Astrocyte (in vitro differentiated cells and primary cell): ENCODE data around the gene SLC35G4. TPM values are rescaled to one million over a fixed set of nuclear protein-coding genes. Genes with fewer than 3 reads are reported as not detected.

Experiments used
- DNase-seq: peaks from one replicate; pipeline ENCODE4 v3.0.0-alpha.2; 2010; ENCODE audit warnings: low read depth
- FAIRE-seq: peaks from 2 replicates; lab custom pipeline; 2011; peaks lifted over from hg19 to GRCh38; lab: Jason Lieb, UNC
- H2AFZ ChIP-seq: 2 replicates; pipeline ENCODE4 v1.6.0; 2012; ENCODE audit warnings: low read depth, low read length, inconsistent platforms
- H3K27ac ChIP-seq: 2 replicates; pipeline ENCODE4 v1.5.1; 2011; ENCODE audit warnings: low read depth, low read length, inconsistent platforms
- H3K27me3 ChIP-seq: 2 replicates; pipeline ENCODE4 v1.6.0; 2011; ENCODE audit warnings: low read length, inconsistent platforms; ENCODE audit not compliant: insufficient read depth
- H3K36me3 ChIP-seq: 2 replicates; pipeline ENCODE4 v1.5.1; 2011; ENCODE audit warnings: low read length, inconsistent platforms; ENCODE audit not compliant: insufficient read depth
- H3K4me1 ChIP-seq: 2 replicates; pipeline ENCODE4 v1.5.1; 2011; ENCODE audit warnings: low read length, inconsistent platforms; ENCODE audit not compliant: insufficient read depth
- H3K4me2 ChIP-seq: 2 replicates; pipeline ENCODE4 v1.6.0; 2012; ENCODE audit warnings: low read length, inconsistent platforms
- H3K4me3 ChIP-seq: 2 replicates; pipeline ENCODE4 v1.5.1; 2011; ENCODE audit warnings: low read depth, mild to moderate bottlenecking, low read length, inconsistent platforms; ENCODE audit not compliant: insufficient read depth
- H3K79me2 ChIP-seq: 2 replicates; pipeline ENCODE4 v1.6.0; 2012; ENCODE audit warnings: mild to moderate bottlenecking, low read length, inconsistent platforms; ENCODE audit not compliant: insufficient read depth
- H3K9ac ChIP-seq: 2 replicates; pipeline ENCODE4 v1.6.0; 2012; ENCODE audit warnings: mild to moderate bottlenecking, low read length, inconsistent platforms
- H3K9me3 ChIP-seq: 2 replicates; pipeline ENCODE4 v1.5.1; 2012; ENCODE audit warnings: low read depth, mild to moderate bottlenecking, low read length, inconsistent platforms; ENCODE audit not compliant: insufficient read depth
- H4K20me1 ChIP-seq: 2 replicates; pipeline ENCODE4 v1.6.0; 2012; ENCODE audit warnings: low read length, inconsistent platforms; ENCODE audit not compliant: insufficient read depth
- H3K27ac Mint-ChIP-seq: one replicate; pipeline ENCODE4 v1.8.0; 2021; ENCODE audit warnings: mild to moderate bottlenecking, mixed read lengths; ENCODE audit not compliant: unreplicated experiment
- H3K27me3 Mint-ChIP-seq: one replicate; pipeline ENCODE4 v1.8.0; 2021; ENCODE audit warnings: low read depth, mixed read lengths; ENCODE audit not compliant: unreplicated experiment
- H3K36me3 Mint-ChIP-seq: one replicate; pipeline ENCODE4 v1.8.0; 2021; ENCODE audit warnings: low read depth, mixed read lengths; ENCODE audit not compliant: unreplicated experiment
- H3K4me1 Mint-ChIP-seq: one replicate; pipeline ENCODE4 v1.8.0; 2021; ENCODE audit warnings: low read depth, mixed read lengths; ENCODE audit not compliant: unreplicated experiment
- H3K4me3 Mint-ChIP-seq: one replicate; pipeline ENCODE4 v1.8.0; 2021; ENCODE audit warnings: mild to moderate bottlenecking, moderate library complexity, mixed read lengths; ENCODE audit not compliant: unreplicated experiment
- H3K9me3 Mint-ChIP-seq: one replicate; pipeline ENCODE4 v1.8.0; 2021; ENCODE audit warnings: mild to moderate bottlenecking, mixed read lengths; ENCODE audit not compliant: unreplicated experiment
- EZH2 ChIP-seq: IDR thresholded peaks from 2 replicates; pipeline ENCODE4 v1.6.1; 2012; ENCODE audit warnings: mild to moderate bottlenecking, low read length, inconsistent platforms; ENCODE audit not compliant: insufficient read depth
- microRNA-seq: library from miRNA; unstranded; fragments of <30 nt; microRNA quantifications from one replicate; pipeline ENCODE4 v1.2.0, GENCODE V29; 2020
- total RNA-seq: library from RNA; stranded (reverse); gene quantifications from 2 replicates; pipeline ENCODE4 v1.2.1, GENCODE V29; 2021
- TF ChIP-seq, protein P1 (sequence below): IDR thresholded peaks from 2 replicates; pipeline ENCODE4 v1.5.1; 2011; ENCODE audit warnings: low read depth, mild to moderate bottlenecking, inconsistent platforms, low read length, moderate library complexity; ENCODE audit not compliant: insufficient read depth

SLC35G4 gene
- total RNA-seq, 1 donor from 2014 or later: not detected

DNA sequence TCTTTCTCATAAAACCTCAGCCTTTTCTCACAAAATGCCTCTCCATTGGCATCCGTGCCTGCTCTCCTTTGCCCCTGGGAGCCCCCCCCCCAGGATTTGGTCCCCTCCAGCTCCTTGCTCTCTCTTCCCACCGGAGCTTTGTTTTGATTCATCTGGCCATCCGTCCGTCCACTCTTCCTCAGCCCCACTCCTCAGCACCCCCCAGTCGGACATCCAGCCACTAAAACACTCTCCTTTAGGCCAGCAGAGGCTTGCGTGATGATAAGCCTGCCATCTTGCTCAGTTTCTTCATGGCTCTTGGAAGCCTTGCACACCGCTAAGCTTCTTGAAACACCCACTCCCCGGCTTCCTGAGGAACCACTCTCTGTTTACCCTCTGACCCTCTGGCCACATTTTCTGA lies 48.2 kb downstream of the SLC35G4 start:
- FAIRE-seq (no peak), DNase-seq (no peak)
- Mint-ChIP-seq H3K4me3 (no peak overlapping the region), H3K27me3 (peaks cover 48% of the 10 kb centered on the region), H3K4me1 (peaks cover 4% of the 10 kb centered on the region), H3K9me3 (peaks cover 7% of the 10 kb centered on the region), H3K36me3 (no peaks in the 10 kb centered on the region), H3K27ac (no peak overlapping the region)
- H3K4me3 ChIP-seq: no peak overlapping the region
- no peak overlapping the region for H3K4me2 ChIP-seq
- no peaks in the 10 kb centered on the region for H3K36me3 ChIP-seq
- H3K79me2 ChIP-seq: no peaks in the 10 kb centered on the region
- no peak for TF ChIP-seq EZH2
- TF ChIP-seq, protein P1, sequence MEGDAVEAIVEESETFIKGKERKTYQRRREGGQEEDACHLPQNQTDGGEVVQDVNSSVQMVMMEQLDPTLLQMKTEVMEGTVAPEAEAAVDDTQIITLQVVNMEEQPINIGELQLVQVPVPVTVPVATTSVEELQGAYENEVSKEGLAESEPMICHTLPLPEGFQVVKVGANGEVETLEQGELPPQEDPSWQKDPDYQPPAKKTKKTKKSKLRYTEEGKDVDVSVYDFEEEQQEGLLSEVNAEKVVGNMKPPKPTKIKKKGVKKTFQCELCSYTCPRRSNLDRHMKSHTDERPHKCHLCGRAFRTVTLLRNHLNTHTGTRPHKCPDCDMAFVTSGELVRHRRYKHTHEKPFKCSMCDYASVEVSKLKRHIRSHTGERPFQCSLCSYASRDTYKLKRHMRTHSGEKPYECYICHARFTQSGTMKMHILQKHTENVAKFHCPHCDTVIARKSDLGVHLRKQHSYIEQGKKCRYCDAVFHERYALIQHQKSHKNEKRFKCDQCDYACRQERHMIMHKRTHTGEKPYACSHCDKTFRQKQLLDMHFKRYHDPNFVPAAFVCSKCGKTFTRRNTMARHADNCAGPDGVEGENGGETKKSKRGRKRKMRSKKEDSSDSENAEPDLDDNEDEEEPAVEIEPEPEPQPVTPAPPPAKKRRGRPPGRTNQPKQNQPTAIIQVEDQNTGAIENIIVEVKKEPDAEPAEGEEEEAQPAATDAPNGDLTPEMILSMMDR: no peak
- H3K27ac ChIP-seq: no peak overlapping the region
- no peak overlapping the region for H2AFZ ChIP-seq
- no peaks in the 10 kb centered on the region for H3K27me3 ChIP-seq
- H3K9me3 ChIP-seq: no peaks in the 10 kb centered on the region
- H3K9ac ChIP-seq: no peak overlapping the region
- H4K20me1 ChIP-seq: no peaks in the 10 kb centered on the region
- H3K4me1 ChIP-seq: no peaks in the 10 kb centered on the region

DNA sequence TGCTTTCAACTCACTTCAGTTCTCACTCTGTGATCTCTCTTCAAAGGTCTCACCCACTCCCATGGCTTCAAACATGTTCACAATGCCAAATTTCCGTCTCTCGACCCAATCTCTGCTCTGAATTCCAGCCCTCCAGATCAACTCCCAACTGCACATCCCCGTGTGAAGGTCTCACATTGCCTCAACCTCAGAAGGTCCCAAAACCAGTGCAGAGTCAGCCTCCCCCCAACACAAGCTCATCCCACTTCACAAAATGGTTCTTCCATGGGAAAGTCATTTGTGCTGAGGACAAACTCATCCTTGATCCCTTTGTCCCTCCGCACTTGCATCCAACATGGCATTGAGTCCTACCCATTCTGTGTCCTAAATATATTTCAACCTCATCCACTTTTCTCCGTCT lies 48.6 kb downstream of the SLC35G4 start:
- FAIRE-seq (no peak), DNase-seq (no peak)
- peaks cover 48% of the 10 kb centered on the region for H3K27me3 Mint-ChIP-seq
- no peaks in the 10 kb centered on the region for H3K27me3 ChIP-seq
- H3K27ac Mint-ChIP-seq: no peak overlapping the region
- peaks cover 7% of the 10 kb centered on the region for H3K9me3 Mint-ChIP-seq
- no peak overlapping the region for H3K4me2 ChIP-seq
- H3K36me3 ChIP-seq: no peaks in the 10 kb centered on the region
- H3K9ac ChIP-seq: no peak overlapping the region
- no peaks in the 10 kb centered on the region for H3K9me3 ChIP-seq
- no peaks in the 10 kb centered on the region for H3K36me3 Mint-ChIP-seq
- TF ChIP-seq, protein P1: no peak
- TF ChIP-seq EZH2: no peak
- no peak overlapping the region for H3K4me3 Mint-ChIP-seq
- no peaks in the 10 kb centered on the region for H3K79me2 ChIP-seq
- H3K4me3 ChIP-seq: no peak overlapping the region
- H3K4me1 ChIP-seq: no peaks in the 10 kb centered on the region
- H3K4me1 Mint-ChIP-seq: peaks cover 4% of the 10 kb centered on the region
- no peak overlapping the region for H2AFZ ChIP-seq
- no peaks in the 10 kb centered on the region for H4K20me1 ChIP-seq
- H3K27ac ChIP-seq: no peak overlapping the region

GRCh38 chr18:11658989-11659388 lies 49.6 kb downstream of the SLC35G4 start:
- H3K27me3 ChIP-seq: peaks cover under 1% of the 10 kb centered on the region
- no peaks in the 10 kb centered on the region for H3K79me2 ChIP-seq
- H3K36me3 ChIP-seq: no peaks in the 10 kb centered on the region
- no peaks in the 10 kb centered on the region for H4K20me1 ChIP-seq
- Mint-ChIP-seq H3K4me3 (no peak overlapping the region), H3K9me3 (peaks cover 7% of the 10 kb centered on the region), H3K4me1 (peaks cover 4% of the 10 kb centered on the region), H3K27ac (no peak overlapping the region), H3K27me3 (peaks cover 43% of the 10 kb centered on the region), H3K36me3 (no peaks in the 10 kb centered on the region)
- TF ChIP-seq, protein P1: no peak
- no peak for TF ChIP-seq EZH2
- no peaks in the 10 kb centered on the region for H3K9me3 ChIP-seq
- H3K4me3 ChIP-seq: no peak overlapping the region
- FAIRE-seq (no peak), DNase-seq (no peak)
- no peak overlapping the region for H3K4me2 ChIP-seq
- no peak overlapping the region for H3K27ac ChIP-seq
- no peak overlapping the region for H3K9ac ChIP-seq
- H3K4me1 ChIP-seq: no peaks in the 10 kb centered on the region
- no peak overlapping the region for H2AFZ ChIP-seq

Small RNA genes within 50 kb of the gene (microRNA-seq; reads per million reads assigned to microRNA genes)
- gene MIR7153: not detected

Other genes starting within 250 kb of the SLC35G4 start
- 3.6 and 4.5 TPM in 2 replicates for gene GNAL, start 79.7 kb downstream of the SLC35G4 start, total RNA-seq
- 45.0 and 49.7 TPM in 2 replicates for gene CHMP1B, start 241.8 kb downstream of the SLC35G4 start, total RNA-seq